ENCODE results near the gene TXNDC12. TPM values are rescaled to one million over a fixed set of nuclear protein-coding genes. Genes with fewer than 3 reads are reported as not detected.

The TXNDC12 gene
- total RNA-seq, 1 donor from 2014 or later: 16.4 TPM

DNA sequence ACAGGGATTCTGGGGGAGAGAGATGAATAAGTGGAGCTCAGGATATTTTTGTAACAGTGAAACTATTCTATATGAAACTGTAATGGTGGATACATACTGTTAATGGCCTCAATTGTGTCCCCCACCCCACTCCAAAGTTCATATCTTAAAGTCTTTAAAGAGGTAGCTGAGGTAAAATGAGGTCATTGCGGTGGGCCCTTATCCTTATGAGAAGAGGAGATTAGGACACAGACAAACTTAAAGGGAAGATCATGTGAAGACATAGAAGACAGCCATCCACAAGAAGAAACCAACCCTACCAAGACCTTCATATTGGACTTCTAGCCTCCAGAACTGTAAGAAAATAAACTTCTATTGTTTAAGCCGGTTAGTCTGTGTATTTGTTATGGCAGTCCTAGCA, 9.8 kb downstream of the TXNDC12 start:
- Histone ChIP-seq H3K27me3 (no peaks in the 10 kb centered on the region), H3K4me3 (no peak overlapping the region), H3K4me1 (no peaks in the 10 kb centered on the region), H3K36me3 (peaks cover 4 to 9% of the 10 kb centered on the region in 2 donors), H3K27ac (no peak overlapping the region), H3K9me3 (no peaks in the 10 kb centered on the region)
- TF ChIP-seq, protein P1, sequence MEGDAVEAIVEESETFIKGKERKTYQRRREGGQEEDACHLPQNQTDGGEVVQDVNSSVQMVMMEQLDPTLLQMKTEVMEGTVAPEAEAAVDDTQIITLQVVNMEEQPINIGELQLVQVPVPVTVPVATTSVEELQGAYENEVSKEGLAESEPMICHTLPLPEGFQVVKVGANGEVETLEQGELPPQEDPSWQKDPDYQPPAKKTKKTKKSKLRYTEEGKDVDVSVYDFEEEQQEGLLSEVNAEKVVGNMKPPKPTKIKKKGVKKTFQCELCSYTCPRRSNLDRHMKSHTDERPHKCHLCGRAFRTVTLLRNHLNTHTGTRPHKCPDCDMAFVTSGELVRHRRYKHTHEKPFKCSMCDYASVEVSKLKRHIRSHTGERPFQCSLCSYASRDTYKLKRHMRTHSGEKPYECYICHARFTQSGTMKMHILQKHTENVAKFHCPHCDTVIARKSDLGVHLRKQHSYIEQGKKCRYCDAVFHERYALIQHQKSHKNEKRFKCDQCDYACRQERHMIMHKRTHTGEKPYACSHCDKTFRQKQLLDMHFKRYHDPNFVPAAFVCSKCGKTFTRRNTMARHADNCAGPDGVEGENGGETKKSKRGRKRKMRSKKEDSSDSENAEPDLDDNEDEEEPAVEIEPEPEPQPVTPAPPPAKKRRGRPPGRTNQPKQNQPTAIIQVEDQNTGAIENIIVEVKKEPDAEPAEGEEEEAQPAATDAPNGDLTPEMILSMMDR (IDR thresholded peaks at IDR 0.05): no peak
- DNase-seq (ENCODE audit: low spot score in 2 of 2): no peak
- intact Hi-C loops (cut with DNase I): no loop called here

DNA sequence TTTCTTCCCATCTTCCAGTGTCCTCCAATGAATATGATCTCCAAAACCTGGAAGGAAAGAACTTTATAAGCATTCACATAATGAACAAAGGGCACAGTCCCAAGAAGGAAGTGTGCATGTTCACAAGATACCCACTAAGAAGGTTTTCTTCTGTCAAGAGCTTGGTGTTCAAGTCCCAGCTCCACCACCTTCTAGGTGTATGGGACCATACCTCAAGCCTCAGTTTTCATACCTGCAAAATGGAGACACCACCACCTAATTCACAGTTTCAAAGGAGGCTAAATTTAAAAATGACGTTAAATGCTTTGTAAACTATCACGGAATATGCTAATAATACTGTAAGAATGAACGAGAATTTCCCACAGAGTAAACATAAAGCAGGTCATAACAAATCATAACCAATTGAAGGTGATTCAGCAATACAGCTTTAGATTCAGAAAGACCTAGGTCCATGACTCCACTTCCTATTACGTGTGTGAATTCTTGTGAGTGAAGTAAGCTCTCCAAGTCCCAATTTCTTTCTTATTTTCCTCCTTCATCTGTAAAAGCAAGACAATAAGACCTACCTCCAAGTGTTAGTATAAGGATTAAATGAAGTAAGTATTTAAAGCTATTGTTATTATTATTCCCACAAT, 13.3 kb downstream of the TXNDC12 start:
- H3K4me1 ChIP-seq: no peaks in the 10 kb centered on the region
- no peak for DNase-seq (ENCODE audit: low spot score in 2 of 2)
- H3K36me3 ChIP-seq: peaks cover 16 to 30% of the 10 kb centered on the region in 2 donors
- no peak overlapping the region for H3K4me3 ChIP-seq
- H3K27me3 ChIP-seq: no peaks in the 10 kb centered on the region
- intact Hi-C loops (cut with DNase I): no loop called here
- H3K9me3 ChIP-seq: no peaks in the 10 kb centered on the region
- no peak overlapping the region for H3K27ac ChIP-seq
- TF ChIP-seq, protein P1 (IDR thresholded peaks at IDR 0.05): no peak

DNA sequence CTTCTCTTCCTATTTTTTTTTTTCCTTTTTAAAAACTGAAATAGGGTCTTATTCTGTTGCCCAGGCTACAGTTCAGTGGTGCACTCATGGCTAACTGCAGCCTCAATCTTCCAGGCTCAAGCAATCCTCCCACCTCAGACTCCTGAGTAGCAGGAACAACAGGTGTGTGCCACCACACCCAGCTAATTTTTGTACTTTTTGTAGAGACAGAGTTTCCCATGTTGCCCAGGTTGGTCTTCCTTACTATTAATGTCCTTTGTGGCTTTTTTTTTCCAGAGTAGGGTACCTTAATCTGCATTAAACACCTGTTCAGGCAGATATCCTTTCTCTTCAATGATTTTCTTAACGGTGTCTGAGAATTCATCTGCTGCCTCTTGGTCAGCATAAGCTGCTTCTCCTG, 17.1 kb downstream of the TXNDC12 start:
- H3K9me3 ChIP-seq: no peaks in the 10 kb centered on the region
- intact Hi-C loops (cut with DNase I): no loop called here
- peaks cover 0 to 3% of the 10 kb centered on the region in 2 donors for H3K4me1 ChIP-seq
- peaks cover 16 to 26% of the 10 kb centered on the region in 2 donors for H3K36me3 ChIP-seq
- TF ChIP-seq, protein P1 (IDR thresholded peaks at IDR 0.05): no peak
- H3K27me3 ChIP-seq: no peaks in the 10 kb centered on the region
- no peak overlapping the region for H3K27ac ChIP-seq
- DNase-seq (ENCODE audit: low spot score in 2 of 2): no peak
- no peak overlapping the region for H3K4me3 ChIP-seq

DNA sequence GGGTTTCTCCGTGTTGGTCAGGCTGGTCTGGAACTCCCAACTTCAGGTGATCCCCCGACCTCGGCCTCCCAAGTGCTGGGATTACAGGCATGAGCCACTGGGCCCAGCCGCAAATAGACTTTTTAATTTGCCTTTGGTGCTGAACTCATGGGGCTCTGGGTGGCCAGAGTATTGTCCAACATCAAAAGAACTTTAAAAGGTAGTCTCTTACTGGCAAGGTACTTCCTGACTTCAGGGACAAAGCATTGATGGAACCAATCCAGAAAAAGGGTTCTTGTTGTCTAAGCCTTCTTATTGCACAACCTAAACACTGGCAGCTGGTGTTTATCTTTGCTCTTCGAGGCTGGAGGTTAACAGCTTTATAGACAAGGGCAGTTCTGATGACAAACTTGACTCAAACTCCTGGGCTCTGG, 17.6 kb downstream of the TXNDC12 start:
- intact Hi-C loops (cut with DNase I): no loop called here
- H3K36me3 ChIP-seq: peaks cover 16 to 26% of the 10 kb centered on the region in 2 donors
- H3K4me1 ChIP-seq: peaks cover 0 to 5% of the 10 kb centered on the region in 2 donors
- no peak overlapping the region for H3K27ac ChIP-seq
- H3K9me3 ChIP-seq: no peaks in the 10 kb centered on the region
- H3K4me3 ChIP-seq: no peak overlapping the region
- TF ChIP-seq, protein P1 (IDR thresholded peaks at IDR 0.05): no peak
- DNase-seq (ENCODE audit: low spot score in 2 of 2): no peak
- H3K27me3 ChIP-seq: no peaks in the 10 kb centered on the region

DNA sequence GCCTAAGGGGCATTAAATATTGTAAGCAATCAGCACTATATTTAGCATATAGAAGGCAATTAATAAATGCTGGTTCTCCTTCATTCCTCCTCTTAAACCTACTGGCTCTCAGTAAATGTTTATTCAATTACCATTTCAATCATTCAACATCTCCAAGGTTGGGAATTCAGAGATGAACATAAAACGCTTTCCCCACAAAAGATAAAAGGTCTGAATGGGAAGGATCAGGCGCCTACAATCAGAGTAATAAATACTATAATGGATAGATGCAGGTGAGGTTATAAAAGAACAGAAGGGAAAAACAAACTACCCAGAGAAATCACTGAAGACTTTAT, 21.0 kb downstream of the TXNDC12 start:
- H3K36me3 ChIP-seq: peaks cover 0 to 9% of the 10 kb centered on the region in 2 donors
- H3K4me3 ChIP-seq: peak overlapping the region in 1 of 2 donors; percentile 79
- intact Hi-C loops (cut with DNase I): no loop called here
- no peak for DNase-seq (ENCODE audit: low spot score in 2 of 2)
- no peaks in the 10 kb centered on the region for H3K9me3 ChIP-seq
- TF ChIP-seq, protein P1 (IDR thresholded peaks at IDR 0.05): no peak
- H3K27me3 ChIP-seq: no peaks in the 10 kb centered on the region
- peak overlapping the region; percentile 88 to 95 for H3K27ac ChIP-seq
- peaks cover 3 to 18% of the 10 kb centered on the region in 2 donors for H3K4me1 ChIP-seq
